ENCODE measurements around the gene CEP135.

DNA sequence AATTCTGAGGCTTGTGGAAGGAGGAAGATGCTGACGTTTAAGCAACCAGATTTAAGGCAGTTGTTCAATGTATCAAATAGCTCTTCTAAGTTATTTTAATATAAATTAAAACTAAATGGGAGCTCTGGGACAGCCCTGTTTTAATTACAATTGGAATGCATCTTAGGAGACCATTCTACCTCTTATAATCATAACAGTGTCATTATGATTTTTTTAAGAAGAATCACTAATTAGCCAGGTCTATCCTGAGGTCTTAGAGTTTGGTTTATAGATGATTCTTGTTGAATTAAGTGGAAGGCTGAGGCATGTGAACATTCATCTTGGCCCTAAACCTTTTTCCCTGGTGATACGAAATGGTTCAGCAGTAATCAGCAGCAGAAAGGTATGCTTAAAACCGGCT lies 113.4 kb downstream of the CEP135 start:
- TF ChIP-seq, protein P1, sequence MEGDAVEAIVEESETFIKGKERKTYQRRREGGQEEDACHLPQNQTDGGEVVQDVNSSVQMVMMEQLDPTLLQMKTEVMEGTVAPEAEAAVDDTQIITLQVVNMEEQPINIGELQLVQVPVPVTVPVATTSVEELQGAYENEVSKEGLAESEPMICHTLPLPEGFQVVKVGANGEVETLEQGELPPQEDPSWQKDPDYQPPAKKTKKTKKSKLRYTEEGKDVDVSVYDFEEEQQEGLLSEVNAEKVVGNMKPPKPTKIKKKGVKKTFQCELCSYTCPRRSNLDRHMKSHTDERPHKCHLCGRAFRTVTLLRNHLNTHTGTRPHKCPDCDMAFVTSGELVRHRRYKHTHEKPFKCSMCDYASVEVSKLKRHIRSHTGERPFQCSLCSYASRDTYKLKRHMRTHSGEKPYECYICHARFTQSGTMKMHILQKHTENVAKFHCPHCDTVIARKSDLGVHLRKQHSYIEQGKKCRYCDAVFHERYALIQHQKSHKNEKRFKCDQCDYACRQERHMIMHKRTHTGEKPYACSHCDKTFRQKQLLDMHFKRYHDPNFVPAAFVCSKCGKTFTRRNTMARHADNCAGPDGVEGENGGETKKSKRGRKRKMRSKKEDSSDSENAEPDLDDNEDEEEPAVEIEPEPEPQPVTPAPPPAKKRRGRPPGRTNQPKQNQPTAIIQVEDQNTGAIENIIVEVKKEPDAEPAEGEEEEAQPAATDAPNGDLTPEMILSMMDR (IDR thresholded peaks at IDR 0.05 in 4 of 5, conservative IDR thresholded peaks at IDR 0.05 in 1 of 5), result no peak
- TF ChIP-seq POLR2A (IDR thresholded peaks at IDR 0.05), result no peak

All from gastrocnemius medialis (tissue), 4 donors.